GM19397 (cell line): ENCODE measurements around the gene IRAK2.
"Not testable (repeated sequence)": the region's sequence is repeated elsewhere in the genome, so short reads cannot be mapped to it uniquely, and the experiment has no call there.

Source experiments
- ATAC-seq: cut with Tn5 transposase; IDR thresholded peaks from one replicate; pipeline ENCODE4 v1.9.1; 2021; ENCODE audit warnings: mild to moderate bottlenecking, moderate library complexity; ENCODE audit not compliant: unreplicated experiment

The IRAK2 gene

DNA sequence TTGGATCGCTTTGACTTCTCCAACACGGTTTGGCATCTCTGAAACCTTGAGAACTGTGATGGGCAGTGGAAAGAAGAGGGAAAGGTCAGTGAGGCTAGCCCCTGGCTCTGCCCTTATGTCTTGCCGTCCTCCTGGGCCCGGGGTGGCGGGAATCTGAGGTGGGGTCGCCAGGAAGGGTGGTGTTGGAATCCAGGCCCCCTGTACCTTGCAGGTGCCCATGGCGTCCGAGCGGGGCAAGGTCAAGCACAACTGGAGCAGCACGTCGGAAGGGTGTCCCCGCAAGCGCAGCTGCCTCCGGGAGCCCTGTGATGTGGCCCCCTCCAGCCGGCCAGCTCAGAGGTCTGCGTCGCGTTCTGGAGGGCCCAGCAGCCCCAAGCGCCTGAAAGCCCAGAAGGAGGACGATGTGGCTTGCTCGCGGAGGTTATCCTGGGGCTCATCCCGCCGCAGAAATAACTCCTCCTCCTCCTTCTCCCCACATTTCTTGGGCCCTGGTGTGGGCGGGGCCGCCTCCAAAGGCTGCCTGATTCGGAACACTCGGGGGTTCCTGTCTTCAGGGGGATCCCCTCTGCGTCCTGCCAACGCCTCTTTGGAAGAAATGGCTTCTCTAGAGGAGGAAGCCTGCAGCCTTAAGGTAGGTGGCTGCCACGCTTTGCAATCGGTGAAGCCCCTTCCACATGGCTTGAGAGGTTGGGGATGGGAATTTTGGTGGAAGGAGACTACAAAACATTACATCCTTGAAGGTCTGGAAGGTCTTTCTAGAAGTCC lies 84.4 kb downstream of the IRAK2 start:
- no peak for ATAC-seq

DNA sequence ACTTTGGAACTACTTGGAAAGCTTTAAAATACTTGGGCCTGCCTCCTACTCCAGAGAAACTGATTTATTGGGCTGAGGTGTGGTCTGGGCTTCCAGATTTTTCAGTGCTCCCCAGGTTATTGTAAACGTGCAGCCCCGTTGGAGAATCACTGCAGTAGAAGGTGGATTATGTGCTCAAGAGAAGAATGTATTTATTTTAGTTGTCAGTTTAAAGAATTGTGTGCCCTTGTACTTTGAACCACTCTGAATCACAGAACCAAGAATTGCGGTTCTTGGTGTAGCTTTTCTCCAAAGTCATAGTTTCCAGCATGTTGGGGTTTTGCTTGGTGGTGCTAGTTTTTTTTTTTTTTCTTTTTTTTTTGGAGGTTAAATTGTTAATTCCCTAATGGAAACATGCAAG lies 85.1 kb downstream of the IRAK2 start:
- no peak for ATAC-seq

DNA sequence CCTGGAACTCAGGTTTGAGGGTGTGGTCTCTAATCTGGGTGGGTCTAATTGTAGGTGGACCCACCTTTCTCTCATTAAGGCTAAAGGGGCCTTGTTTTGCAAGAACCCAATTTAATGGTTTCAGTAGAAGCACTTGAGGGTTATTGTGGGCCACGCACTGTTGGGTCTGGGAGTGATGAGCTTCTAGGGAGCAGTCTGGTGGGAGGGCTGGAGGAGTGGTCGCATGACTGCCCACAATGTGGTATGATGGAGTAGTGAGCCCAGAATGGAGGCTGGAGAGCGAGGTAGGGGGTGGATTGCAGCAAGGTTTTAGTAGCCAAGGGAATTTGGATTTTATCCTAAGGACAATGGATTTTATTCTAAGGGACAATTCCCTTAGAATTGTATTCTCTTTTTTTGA lies 86.3 kb downstream of the IRAK2 start:
- ATAC-seq: no peak

DNA sequence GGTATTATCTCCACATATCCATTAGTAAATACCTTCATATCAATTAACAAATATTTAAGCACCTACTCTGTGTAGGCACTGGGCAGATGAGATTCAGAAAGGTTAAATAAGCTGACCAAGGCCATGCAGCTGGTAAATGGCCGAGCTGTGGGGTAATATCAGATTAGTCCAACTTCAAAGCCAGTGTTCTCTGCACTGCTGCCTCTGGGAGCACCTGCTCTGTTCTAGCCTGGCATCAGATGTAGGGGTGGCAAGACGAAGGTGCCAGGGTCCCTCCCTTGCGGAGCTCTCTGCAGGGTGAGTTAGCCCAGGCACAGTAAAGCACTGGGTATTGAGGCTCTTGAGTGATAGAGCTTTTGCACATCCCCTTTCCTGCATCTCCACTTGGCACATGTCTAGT lies 89.0 kb downstream of the IRAK2 start:
- no peak for ATAC-seq

DNA sequence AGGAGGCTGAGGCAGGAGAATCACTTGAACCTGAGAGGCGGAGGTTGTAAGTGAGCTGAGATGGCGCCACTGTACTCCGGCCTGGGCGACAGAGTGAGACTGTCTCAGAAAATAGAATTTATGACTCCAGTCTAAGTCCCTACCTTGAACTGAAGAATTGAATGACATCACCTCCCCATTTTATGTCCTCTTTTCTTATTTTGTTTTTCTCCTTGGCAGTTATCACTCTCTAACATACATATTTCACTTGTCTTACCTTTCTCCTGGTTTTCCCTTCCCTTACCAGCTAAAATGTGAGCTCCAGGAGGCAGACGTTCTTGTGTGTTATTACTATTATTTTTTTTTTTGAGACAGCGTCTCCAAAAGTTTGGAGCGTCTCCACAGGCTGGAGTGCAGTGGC lies 91.1 kb downstream of the IRAK2 start:
- ATAC-seq: no peak

DNA sequence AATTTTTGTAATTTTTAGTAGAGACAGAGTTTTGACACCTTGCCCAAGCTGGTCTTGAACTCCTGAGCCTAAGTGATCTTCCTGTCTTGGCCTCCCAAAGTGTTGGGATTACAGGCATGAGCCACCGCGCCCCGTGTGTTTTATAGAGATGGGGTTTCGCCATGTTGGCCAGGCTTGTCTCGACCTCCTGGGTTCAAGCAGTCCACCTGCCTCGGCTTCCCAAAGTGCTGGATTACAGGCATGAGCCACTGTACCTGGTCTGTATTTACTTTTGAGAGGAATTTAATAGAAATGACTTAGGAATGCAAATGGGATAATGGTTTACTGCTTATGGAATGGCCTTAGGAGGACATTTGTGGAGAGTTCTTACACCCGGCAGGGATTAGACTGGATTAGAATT lies 94.3 kb downstream of the IRAK2 start:
- no peak for ATAC-seq

DNA sequence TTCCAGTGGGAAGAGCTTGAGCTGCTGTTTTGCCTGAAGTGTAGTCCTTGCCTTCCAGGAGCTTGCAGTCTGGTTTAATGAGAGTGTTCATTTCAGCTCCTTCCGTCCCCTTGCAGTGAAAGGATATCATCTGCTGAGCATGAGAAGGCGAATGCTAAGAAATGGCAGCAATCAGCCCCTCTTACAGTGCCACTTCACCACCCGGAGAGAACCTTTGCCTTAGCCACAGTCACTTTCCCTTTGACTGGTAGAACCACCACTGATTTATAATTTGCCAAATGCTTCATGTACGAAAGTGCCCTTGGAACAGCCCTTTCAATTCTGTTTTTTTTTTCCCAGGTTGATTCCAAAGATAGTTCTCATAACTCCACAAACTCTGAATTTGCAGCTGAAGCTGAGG lies 95.1 kb downstream of the IRAK2 start:
- no peak for ATAC-seq

DNA sequence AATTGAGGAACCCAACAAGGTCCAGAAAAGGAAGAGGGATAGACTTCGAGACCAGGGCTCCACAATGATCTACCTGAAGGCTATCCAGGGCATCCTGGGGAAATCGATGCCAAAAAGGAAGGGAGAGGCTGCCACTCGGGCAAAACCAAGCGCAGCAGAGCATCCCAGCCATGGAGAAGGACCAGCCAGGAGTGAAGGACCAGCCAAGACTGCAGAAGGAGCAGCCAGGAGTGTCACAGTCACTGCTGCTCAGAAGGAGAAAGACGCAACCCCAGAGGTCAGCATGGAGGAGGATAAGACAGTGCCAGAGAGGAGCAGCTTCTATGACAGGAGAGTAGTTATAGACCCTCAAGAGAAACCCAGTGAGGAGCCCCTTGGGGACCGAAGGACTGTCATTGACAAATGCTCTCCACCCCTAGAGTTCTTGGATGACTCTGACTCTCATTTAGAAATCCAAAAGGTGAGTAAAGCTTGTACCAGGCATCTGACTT lies 95.5 kb downstream of the IRAK2 start:
- no peak for ATAC-seq

DNA sequence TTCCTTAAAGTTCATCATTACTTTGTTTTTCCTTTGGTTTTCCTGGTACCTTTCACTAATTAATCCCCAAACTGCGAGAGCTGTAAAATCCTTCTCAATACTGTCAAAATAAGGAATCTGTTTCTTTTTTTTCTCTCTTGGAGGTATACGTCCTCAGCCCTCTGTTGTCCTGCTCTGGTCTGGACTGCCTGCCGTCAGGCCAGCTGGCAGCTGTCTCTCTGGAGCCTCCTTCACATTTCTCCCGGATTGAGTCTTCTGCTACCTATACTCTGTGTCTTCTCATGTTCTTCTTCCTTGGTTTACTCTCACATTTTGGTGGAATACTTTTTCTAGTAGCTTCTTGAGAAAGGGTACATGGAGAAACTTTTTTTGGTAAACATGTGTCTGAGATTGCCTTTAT lies 97.3 kb downstream of the IRAK2 start:
- no peak for ATAC-seq

DNA sequence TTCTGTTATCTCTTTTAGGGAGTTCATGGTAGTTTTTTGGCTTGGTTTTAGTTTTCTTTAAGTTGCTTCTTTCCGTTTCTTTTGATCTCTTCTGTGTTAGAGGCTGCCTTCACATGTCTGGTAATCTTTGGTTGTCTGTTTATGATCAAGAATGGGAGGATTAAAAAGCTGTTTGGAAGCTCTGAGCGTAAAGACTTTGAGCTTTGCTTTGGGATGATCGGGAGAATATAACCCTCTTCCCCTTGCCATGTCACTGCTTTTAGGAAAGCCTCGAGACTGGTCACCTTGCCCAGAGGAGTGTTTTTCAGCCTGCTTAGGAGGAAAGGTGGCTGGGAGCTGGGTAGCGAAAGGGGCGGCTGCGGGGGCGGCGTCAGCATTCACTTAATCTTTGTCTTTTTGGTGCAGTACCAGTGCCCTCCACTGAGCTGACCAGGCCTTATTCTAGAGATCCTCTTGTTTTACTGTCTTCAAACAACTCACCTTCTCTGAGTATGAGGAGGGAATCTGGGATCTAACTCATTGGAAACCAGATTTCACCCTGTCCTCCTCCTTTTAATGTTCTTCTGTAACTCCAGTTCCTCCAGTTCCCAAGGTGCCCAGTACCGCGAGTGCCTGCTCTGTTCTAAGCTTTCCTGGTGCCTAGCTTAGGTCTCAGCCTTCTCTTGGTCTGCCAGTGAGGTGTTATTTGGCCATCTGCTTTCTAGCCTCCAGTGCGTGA lies 99.1 kb downstream of the IRAK2 start:
- no peak for ATAC-seq

DNA sequence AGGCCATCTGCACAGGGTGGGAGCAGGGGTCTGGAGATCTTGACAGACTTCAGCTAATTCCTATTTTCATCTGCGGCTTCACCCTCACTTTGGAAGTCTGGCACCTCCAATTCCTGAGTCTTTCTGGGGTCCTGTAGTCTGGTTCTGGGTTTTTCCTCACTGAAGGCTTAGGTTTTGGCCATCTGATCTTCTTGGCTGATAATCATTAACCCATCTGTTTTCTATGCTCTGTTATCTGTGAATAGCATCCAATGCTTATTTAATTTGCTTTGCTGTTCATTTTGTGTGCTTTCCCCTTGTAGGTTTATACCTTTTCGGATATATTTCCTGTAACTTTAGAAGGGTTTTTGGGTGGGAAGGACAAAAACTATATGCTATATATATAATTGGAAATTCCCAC lies 101.1 kb downstream of the IRAK2 start:
- no peak for ATAC-seq

DNA sequence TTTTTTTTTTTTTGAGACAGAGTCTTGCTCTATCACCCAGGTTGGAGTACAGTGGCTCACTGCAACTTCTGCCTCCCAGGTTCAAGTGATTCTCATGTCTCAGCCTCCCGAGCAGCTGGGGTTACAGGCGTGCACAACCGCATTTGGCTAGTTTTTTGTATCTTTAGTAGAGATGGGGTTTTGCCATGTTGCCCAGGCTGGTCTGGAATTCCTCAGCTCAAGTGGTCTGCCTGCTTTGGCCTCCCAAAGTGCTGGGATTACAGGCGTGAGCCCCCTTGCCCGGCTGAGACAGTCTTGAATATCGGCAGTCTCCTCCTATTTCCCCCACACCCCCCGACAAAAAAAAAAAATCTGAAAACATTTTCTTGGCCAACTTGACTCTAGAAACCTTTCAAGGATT lies 102.2 kb downstream of the IRAK2 start:
- ATAC-seq: not testable (repeated sequence)

DNA sequence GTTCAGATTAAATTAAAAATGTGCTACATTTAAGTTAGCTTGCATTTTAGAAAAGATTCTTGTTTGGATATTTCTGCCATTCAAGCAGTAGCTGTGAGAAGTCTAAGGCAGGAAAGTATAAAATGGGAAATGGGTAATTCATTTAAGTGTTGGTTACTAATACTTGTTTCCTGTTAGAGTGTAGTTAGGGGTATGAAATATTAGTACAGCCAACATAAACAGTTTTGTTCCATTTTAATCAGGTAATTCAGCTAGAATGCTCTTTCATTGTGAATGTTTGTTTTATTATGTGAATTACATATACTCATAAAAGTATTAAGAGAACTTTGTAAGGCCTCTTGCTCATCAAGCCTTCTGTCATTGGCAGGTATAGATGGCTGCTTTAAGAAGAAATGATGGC lies 103.4 kb downstream of the IRAK2 start:
- no peak for ATAC-seq

DNA sequence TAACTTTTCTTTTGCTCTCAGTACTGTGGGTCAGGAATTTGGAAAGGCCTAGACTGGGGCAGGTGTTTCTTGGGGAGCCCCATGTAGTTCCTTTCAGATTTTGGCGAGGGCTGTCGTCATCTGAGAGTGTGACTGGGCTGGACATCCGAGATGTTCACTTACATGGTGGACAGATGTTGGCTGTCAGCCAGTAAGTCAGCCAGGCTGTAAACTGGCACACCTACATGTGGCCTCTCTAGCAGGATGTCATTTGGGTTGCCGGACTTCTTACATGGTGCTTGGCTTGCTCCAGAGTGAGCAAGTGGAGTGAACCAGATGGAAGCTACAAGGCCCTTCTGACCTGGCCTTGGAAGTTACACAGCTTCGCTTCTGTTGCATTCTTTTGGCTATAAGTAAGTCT lies 104.2 kb downstream of the IRAK2 start:
- ATAC-seq: no peak

DNA sequence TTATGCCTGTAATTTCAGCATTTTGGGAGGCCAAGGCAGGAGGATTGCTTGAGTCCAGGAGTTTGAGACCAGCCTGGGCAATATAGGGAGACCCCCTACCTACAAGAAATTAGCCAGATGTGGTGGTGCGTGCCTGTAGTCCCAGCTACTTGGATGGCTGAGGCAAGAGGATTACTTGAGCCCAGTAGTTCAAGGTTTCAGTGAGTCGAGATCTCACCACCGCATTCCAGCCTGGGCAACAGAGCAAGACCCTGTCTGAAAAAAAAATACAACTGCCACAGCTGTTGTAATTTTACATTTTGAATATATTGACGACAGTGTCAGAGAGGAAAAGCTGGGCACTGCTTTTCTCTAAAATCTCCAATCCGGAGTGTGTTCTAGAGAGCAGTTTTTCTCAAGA lies 104.7 kb downstream of the IRAK2 start:
- ATAC-seq: no peak

DNA sequence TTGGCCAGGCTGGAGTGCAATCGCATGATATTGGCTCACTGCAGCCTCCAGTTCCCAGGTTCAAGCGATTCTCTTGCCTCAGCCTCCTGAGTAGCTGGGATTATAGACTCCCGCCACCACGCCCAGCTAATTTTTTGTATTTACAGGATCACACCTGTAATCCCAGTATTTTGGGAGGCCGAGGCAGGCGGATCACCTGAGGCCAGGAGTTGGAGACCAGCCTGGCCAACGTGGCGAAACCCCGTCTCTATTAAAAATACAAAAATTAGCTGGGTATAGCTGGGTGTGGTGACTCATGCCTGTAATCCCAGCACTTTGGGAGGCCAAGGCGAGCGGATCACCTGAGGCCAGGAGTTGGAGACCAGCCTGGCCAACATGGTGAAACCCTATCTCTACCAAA lies 107.8 kb downstream of the IRAK2 start:
- not testable (repeated sequence) for ATAC-seq

DNA sequence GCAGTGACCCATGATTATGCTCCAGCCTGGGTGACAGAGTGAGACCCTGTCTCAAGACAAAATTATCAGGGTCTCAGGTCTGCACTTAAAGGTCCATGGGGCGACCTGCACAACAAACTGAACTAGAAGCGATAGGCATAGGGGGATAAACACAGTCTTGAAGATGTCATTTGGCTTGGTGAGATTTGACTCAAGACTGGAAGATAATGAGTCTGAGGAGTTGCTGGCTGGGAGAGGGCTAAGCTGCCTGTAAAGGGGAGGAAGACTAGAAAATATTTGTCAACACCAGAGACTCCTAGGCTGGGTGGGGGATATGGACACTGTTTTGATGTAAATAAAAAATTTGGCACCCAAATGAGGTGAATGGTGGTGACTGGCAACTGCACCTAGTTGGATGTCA lies 108.3 kb downstream of the IRAK2 start:
- ATAC-seq: no peak

DNA sequence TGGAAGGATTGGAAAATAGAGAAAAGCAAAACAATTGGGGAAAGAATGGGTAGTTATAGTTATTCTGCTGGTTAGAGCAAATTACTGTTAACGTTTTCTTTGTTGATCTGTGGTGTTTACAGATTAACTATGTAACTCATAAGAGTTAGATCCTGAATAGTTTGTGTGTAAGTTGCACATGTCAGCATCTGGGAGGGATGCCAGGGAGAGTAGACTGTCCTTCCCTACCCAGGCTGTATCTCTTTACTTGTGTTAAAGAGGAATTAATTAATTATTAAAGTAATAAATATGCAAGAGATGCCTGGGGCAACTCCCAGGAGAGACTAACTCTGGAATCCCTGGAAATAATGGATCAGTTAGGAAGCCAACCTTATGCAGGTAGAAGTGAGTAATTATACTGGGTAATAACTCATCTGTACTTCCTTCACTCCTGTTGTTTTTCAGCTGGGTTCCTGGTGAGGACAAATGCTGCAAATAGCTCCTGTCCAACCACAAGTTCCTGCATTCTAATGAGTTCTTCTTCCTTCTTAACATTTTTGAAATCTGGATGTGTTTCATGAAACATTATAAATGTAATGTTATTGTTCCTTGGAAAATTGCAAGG lies 109.1 kb downstream of the IRAK2 start:
- ATAC-seq: no peak

DNA sequence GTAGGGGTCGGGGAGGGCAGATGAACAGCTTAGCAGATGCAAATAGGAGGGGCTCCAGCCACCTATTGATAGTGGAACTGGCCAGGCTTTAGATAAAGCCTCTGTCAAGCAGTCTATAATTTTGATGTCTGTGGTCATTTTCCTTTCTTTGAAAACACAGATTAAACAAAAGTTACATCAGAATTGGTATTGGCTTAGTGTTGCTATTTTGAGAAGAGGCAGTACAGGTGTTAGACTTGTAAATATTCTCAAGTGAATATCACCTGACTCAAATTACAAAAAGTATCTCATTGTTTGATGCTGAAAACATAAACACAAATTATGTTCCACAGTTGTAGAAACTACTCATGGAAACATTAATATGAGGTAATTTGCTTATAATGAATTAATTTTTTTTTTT lies 109.9 kb downstream of the IRAK2 start:
- ATAC-seq: no peak

DNA sequence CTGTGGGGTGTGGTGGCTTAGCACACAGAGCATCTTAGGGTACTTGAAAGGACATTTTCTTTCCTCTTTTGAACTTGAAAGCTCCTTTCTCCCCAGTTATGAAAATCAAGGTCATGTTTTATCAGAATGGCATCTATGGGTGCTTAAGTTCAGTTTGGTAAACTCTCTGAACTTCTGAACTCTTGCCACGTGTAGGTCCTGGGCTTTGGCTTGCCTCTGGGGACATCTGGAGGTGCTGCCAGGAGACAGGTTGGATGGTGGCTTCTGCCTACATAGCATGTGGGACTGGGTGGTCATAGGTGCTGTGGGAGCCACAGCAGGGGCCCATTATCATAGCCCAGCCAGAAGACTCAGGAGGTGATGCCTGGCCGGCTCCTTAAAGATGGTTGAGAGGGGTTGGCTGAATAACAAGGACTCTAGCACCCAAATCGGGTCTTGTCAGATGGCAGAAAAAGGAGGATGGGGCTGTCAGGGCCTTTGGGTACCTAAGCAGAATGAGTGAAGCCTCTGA lies 112.5 kb downstream of the IRAK2 start:
- ATAC-seq: no peak

DNA sequence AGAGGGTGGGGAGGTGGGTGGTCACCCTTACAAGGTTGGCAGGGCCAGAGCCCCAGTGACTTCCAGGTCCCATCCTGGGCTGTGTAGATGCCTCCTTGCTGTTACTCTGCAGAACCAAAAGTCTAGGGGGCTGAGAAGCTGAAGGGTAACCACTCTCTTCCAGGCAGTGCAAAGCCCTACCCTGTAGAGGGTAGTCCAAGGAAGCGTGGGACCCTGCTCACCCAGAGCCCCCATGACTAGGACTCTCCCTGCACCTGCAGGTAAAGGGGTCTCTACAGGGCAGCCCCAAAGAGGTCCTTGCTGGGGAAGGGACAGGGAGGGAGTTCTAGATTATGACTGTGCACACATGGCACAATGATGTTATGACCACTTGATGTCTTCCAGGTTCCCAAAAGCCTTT lies 113.8 kb downstream of the IRAK2 start:
- ATAC-seq: no peak
